GM23338 (cell line): ENCODE measurements around the gene EML3. TPM values are rescaled to one million over a fixed set of nuclear protein-coding genes. Genes with fewer than 3 reads are reported as not detected.
A peak's percentile ranks its signal among the peaks of the same experiment; 100 is the strongest.

ENCODE experiments used
- ATAC-seq: fragments of 200-7000 bp; cut with Tn5 transposase; 3 replicates; pipeline ENCODE4 v1.9.1; 2020
- DNase-seq: peaks from one replicate; pipeline ENCODE4 v3.0.0-alpha.2; 2015; ENCODE audit warnings: low spot score
- H2AFZ ChIP-seq: fragments of 200-600 bp; sonication (generic); 2 replicates; pipeline ENCODE4 v1.8.0; 2016; ENCODE audit warnings: antibody characterized with exemption, mild to moderate bottlenecking, moderate library complexity
- H3F3A ChIP-seq: fragments of 200-600 bp; sonication (generic); replicated peaks from 2 replicates; pipeline ENCODE4 v1.8.0; 2017; ENCODE audit warnings: antibody characterized with exemption, mixed run types, low read depth
- H3K27ac ChIP-seq: fragments of 200-600 bp; sonication (generic); 2 replicates; pipeline ENCODE4 v1.6.1; 2016; ENCODE audit warnings: low read depth
- H3K27me3 ChIP-seq: fragments of 200-600 bp; sonication (generic); 2 replicates; pipeline ENCODE4 v1.8.0; 2016; ENCODE audit warnings: mild to moderate bottlenecking, mixed run types, moderate library complexity; ENCODE audit not compliant: insufficient read depth
- H3K36me3 ChIP-seq: fragments of 200-600 bp; sonication (generic); 2 replicates; pipeline ENCODE4 v1.8.0; 2016; ENCODE audit warnings: mild to moderate bottlenecking; ENCODE audit not compliant: insufficient read depth
- H3K4me1 ChIP-seq: fragments of 200-600 bp; sonication (generic); 2 replicates; pipeline ENCODE4 v1.8.0; 2016; ENCODE audit warnings: mild to moderate bottlenecking, moderate library complexity; ENCODE audit not compliant: insufficient read depth
- H3K4me2 ChIP-seq: fragments of 200-600 bp; sonication (generic); 2 replicates; pipeline ENCODE4 v1.7.1; 2017; ENCODE audit warnings: mixed run types
- H3K4me3 ChIP-seq: fragments of 200-600 bp; sonication (generic); 2 replicates; pipeline ENCODE4 v1.6.1; 2016; ENCODE audit warnings: mixed run types
- H3K79me2 ChIP-seq: fragments of 200-600 bp; sonication (generic); replicated peaks from 2 replicates; pipeline ENCODE4 v1.8.0; 2017; ENCODE audit warnings: mild to moderate bottlenecking; ENCODE audit not compliant: insufficient read depth
- H3K9me2 ChIP-seq: fragments of 200-600 bp; sonication (generic); 2 replicates; pipeline ENCODE4 v1.8.0; 2017; ENCODE audit not compliant: insufficient read depth
- H4K20me1 ChIP-seq: fragments of 200-600 bp; sonication (generic); replicated peaks from 2 replicates; pipeline ENCODE4 v1.8.0; 2017; ENCODE audit warnings: mild to moderate bottlenecking; ENCODE audit not compliant: insufficient read depth
- H3K27ac Mint-ChIP-seq: 2 replicates; pipeline ENCODE4 v1.8.0; 2020; ENCODE audit warnings: inconsistent platforms, mild to moderate bottlenecking, moderate library complexity, mixed read lengths
- H3K27me3 Mint-ChIP-seq: 3 replicates; pipeline ENCODE4 v1.8.0; 2022; ENCODE audit warnings: low read depth, mild to moderate bottlenecking, moderate library complexity, mixed read lengths, inconsistent platforms; ENCODE audit not compliant: insufficient read depth, poor library complexity
- H3K36me3 Mint-ChIP-seq: 3 replicates; pipeline ENCODE4 v1.8.0; 2021; ENCODE audit warnings: low read depth, mild to moderate bottlenecking, inconsistent platforms, moderate library complexity, mixed read lengths
- H3K4me1 Mint-ChIP-seq: 3 replicates; pipeline ENCODE4 v1.8.0; 2020; ENCODE audit warnings: mild to moderate bottlenecking, inconsistent platforms, mixed read lengths
- H3K4me3 Mint-ChIP-seq: 3 replicates; pipeline ENCODE4 v1.8.0; 2021; ENCODE audit warnings: moderate library complexity, mild to moderate bottlenecking, inconsistent platforms, mixed read lengths
- H3K9me3 Mint-ChIP-seq: 3 replicates; pipeline ENCODE4 v1.8.0; 2020; ENCODE audit warnings: moderate library complexity, mild to moderate bottlenecking, inconsistent platforms, mixed read lengths
- CREB1 ChIP-seq: fragments of 250-450 bp; sonication (Bioruptor Pico); IDR thresholded peaks from 2 replicates; pipeline ENCODE4 v1.5.0; 2020; ENCODE audit warnings: low read depth, mild to moderate bottlenecking, moderate library complexity
- ETS1 ChIP-seq: IDR thresholded peaks from 2 replicates; pipeline ENCODE4 v1.6.1; 2016; ENCODE audit warnings: antibody characterized with exemption
- EZH2 ChIP-seq: fragments of 200-600 bp; sonication (generic); IDR thresholded peaks from one replicate; pipeline ENCODE4 v1.8.0; 2017; ENCODE audit warnings: antibody characterized with exemption, mild to moderate bottlenecking, low read depth; ENCODE audit not compliant: unreplicated experiment
- EZH2phosphoT487 ChIP-seq: fragments of 200-600 bp; sonication (generic); IDR thresholded peaks from one replicate; pipeline ENCODE4 v1.8.1; 2018; ENCODE audit warnings: antibody characterized with exemption; ENCODE audit not compliant: unreplicated experiment
- JUNB ChIP-seq: IDR thresholded peaks from one replicate; pipeline ENCODE4 v1.6.1; 2016; ENCODE audit warnings: antibody characterized with exemption; ENCODE audit not compliant: unreplicated experiment
- NANOG ChIP-seq: IDR thresholded peaks from 2 replicates; pipeline ENCODE4 v1.6.1; 2016; ENCODE audit warnings: antibody characterized with exemption, borderline replicate concordance
- POLR2AphosphoS5 ChIP-seq: IDR thresholded peaks from 2 replicates; pipeline ENCODE4 v1.6.1; 2016; ENCODE audit warnings: antibody characterized with exemption, low read depth
- STAT1 ChIP-seq: IDR thresholded peaks from one replicate; pipeline ENCODE4 v1.6.1; 2016; ENCODE audit warnings: antibody characterized with exemption; ENCODE audit not compliant: unreplicated experiment
- ZNF114 ChIP-seq: fragments of 250-450 bp; sonication (Bioruptor Pico); IDR thresholded peaks from 2 replicates; pipeline ENCODE4 v1.5.0; 2020; ENCODE audit warnings: mild to moderate bottlenecking, moderate library complexity
- ZNF331 ChIP-seq: fragments of 250-450 bp; sonication (Bioruptor Pico); IDR thresholded peaks from 2 replicates; pipeline ENCODE4 v1.5.0; 2020; ENCODE audit warnings: low read depth, mild to moderate bottlenecking, moderate library complexity
- polyA plus RNA-seq: library from polyadenylated mRNA; unstranded; fragments of >200 nt; fragmentation: Nextera tagmentation; extraction: Ambion mirVana; gene quantifications from 2 replicates; pipeline ENCODE4 v1.2.1, GENCODE V29; 2016
- total RNA-seq: library from RNA; depleted of rRNA; stranded (reverse); fragments of >200 nt; shearing (Covaris generic); gene quantifications from 2 replicates; pipeline ENCODE4 v1.2.3, GENCODE V29; 2014
- TF ChIP-seq, protein P1 (sequence below): fragments of 250-450 bp; sonication (Bioruptor Pico); IDR thresholded peaks from 2 replicates; pipeline ENCODE4 v1.5.0; 2020; ENCODE audit warnings: mild to moderate bottlenecking, moderate library complexity
- TF ChIP-seq, protein P2 (sequence below), 2 experiments: fragments of 200-600 bp in 1 of 2; sonication (generic) in 1 of 2; conservative IDR thresholded peaks; 2 replicates each; pipeline versions ENCODE4 v1.5.1 to v1.6.1; 2016 to 2017; ENCODE audit warnings: antibody characterized with exemption in 2 of 2, low read depth in 2 of 2, mild to moderate bottlenecking in 2 of 2, moderate library complexity in 1 of 2
- TF ChIP-seq, protein P3 (sequence below): IDR thresholded peaks from one replicate; pipeline ENCODE4 v1.6.1; 2018; ENCODE audit warnings: antibody characterized with exemption; ENCODE audit not compliant: unreplicated experiment

Gene EML3
- total and polyA plus RNA-seq, 2 experiments from 2014 or later: 15.4 to 17.1 TPM

DNA sequence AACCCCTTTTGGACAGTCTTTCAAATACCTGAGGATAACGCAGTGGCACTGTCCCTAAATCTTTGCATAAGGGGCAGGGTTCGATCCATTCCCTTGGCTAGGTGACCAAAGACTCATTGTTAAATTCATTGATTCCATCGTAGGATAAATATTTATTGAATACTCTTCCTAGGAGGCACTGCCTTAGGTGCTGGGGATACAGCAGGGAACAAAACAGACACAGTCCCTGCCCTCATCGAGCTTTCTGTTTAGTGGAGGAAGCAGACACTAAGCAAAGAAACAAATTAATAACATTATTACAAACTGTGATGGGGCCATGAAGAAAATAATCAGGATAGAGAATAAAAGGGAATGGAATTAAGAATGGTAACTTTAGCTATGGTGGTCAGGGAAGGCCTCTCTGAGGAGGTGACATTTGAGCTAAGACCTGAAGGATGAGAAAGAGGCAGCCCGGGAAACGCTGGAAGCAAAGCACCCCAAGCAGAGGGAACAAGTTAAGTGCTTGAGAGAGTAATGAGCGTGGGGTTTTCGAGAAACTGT, 8.5 kb upstream of the EML3 start:
- ATAC-seq (no peak), DNase-seq (no peak)
- Mint-ChIP-seq H3K4me1 (peaks cover 16% of the 10 kb centered on the region), H3K36me3 (peaks cover 26% of the 10 kb centered on the region), H3K4me3 (peak overlapping the region; percentile 94), H3K9me3 (no peaks in the 10 kb centered on the region), H3K27ac (peak overlapping the region; percentile 88), H3K27me3 (peaks cover 9% of the 10 kb centered on the region)
- Histone ChIP-seq H3K79me2 (peaks cover 8% of the 10 kb centered on the region; the same call in 1 of the 2 replicates), H3K4me1 (peaks cover 12% of the 10 kb centered on the region), H3K27ac (peak overlapping the region; percentile 80), H3K36me3 (peaks cover 12% of the 10 kb centered on the region), H3K27me3 (no peaks in the 10 kb centered on the region), H2AFZ (peak overlapping the region; percentile 38), H3K4me2 (peak overlapping the region; percentile 90), H4K20me1 (no peaks in the 10 kb centered on the region), H3K9me2 (no peaks in the 10 kb centered on the region), H3K4me3 (peak overlapping the region; percentile 87), H3F3A (peaks cover 35% of the 10 kb centered on the region)
- TF ChIP-seq JUNB (no peak), EZH2 (no peak), STAT1 (no peak), ZNF114 (CRISPR knock-in tag) (no peak), EZH2phosphoT487 (no peak), POLR2AphosphoS5 (no peak), CREB1 (CRISPR knock-in tag) (no peak), NANOG (no peak), ZNF331 (CRISPR knock-in tag) (no peak), ETS1 (no peak)
- TF ChIP-seq, protein P1, sequence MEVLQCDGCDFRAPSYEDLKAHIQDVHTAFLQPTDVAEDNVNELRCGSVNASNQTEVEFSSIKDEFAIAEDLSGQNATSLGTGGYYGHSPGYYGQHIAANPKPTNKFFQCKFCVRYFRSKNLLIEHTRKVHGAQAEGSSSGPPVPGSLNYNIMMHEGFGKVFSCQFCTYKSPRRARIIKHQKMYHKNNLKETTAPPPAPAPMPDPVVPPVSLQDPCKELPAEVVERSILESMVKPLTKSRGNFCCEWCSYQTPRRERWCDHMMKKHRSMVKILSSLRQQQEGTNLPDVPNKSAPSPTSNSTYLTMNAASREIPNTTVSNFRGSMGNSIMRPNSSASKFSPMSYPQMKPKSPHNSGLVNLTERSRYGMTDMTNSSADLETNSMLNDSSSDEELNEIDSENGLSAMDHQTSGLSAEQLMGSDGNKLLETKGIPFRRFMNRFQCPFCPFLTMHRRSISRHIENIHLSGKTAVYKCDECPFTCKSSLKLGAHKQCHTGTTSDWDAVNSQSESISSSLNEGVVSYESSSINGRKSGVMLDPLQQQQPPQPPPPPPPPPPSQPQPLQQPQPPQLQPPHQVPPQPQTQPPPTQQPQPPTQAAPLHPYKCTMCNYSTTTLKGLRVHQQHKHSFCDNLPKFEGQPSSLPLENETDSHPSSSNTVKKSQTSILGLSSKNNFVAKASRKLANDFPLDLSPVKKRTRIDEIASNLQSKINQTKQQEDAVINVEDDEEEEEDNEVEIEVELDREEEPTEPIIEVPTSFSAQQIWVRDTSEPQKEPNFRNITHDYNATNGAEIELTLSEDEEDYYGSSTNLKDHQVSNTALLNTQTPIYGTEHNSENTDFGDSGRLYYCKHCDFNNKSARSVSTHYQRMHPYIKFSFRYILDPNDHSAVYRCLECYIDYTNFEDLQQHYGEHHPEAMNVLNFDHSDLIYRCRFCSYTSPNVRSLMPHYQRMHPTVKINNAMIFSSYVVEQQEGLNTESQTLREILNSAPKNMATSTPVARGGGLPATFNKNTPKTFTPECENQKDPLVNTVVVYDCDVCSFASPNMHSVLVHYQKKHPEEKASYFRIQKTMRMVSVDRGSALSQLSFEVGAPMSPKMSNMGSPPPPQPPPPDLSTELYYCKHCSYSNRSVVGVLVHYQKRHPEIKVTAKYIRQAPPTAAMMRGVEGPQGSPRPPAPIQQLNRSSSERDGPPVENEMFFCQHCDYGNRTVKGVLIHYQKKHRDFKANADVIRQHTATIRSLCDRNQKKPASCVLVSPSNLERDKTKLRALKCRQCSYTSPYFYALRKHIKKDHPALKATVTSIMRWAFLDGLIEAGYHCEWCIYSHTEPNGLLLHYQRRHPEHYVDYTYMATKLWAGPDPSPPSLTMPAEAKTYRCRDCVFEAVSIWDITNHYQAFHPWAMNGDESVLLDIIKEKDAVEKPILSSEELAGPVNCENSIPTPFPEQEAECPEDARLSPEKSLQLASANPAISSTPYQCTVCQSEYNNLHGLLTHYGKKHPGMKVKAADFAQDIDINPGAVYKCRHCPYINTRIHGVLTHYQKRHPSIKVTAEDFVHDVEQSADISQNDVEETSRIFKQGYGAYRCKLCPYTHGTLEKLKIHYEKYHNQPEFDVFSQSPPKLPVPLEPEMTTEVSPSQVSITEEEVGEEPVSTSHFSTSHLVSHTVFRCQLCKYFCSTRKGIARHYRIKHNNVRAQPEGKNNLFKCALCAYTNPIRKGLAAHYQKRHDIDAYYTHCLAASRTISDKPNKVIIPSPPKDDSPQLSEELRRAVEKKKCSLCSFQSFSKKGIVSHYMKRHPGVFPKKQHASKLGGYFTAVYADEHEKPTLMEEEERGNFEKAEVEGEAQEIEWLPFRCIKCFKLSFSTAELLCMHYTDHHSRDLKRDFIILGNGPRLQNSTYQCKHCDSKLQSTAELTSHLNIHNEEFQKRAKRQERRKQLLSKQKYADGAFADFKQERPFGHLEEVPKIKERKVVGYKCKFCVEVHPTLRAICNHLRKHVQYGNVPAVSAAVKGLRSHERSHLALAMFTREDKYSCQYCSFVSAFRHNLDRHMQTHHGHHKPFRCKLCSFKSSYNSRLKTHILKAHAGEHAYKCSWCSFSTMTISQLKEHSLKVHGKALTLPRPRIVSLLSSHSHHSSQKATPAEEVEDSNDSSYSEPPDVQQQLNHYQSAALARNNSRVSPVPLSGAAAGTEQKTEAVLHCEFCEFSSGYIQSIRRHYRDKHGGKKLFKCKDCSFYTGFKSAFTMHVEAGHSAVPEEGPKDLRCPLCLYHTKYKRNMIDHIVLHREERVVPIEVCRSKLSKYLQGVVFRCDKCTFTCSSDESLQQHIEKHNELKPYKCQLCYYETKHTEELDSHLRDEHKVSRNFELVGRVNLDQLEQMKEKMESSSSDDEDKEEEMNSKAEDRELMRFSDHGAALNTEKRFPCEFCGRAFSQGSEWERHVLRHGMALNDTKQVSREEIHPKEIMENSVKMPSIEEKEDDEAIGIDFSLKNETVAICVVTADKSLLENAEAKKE (CRISPR knock-in tag): no peak
- TF ChIP-seq, protein P2, sequence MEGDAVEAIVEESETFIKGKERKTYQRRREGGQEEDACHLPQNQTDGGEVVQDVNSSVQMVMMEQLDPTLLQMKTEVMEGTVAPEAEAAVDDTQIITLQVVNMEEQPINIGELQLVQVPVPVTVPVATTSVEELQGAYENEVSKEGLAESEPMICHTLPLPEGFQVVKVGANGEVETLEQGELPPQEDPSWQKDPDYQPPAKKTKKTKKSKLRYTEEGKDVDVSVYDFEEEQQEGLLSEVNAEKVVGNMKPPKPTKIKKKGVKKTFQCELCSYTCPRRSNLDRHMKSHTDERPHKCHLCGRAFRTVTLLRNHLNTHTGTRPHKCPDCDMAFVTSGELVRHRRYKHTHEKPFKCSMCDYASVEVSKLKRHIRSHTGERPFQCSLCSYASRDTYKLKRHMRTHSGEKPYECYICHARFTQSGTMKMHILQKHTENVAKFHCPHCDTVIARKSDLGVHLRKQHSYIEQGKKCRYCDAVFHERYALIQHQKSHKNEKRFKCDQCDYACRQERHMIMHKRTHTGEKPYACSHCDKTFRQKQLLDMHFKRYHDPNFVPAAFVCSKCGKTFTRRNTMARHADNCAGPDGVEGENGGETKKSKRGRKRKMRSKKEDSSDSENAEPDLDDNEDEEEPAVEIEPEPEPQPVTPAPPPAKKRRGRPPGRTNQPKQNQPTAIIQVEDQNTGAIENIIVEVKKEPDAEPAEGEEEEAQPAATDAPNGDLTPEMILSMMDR (conservative IDR thresholded peaks at IDR 0.05; ENCODE audit: low read depth in 2 of 2): no peak
- TF ChIP-seq, protein P3, sequence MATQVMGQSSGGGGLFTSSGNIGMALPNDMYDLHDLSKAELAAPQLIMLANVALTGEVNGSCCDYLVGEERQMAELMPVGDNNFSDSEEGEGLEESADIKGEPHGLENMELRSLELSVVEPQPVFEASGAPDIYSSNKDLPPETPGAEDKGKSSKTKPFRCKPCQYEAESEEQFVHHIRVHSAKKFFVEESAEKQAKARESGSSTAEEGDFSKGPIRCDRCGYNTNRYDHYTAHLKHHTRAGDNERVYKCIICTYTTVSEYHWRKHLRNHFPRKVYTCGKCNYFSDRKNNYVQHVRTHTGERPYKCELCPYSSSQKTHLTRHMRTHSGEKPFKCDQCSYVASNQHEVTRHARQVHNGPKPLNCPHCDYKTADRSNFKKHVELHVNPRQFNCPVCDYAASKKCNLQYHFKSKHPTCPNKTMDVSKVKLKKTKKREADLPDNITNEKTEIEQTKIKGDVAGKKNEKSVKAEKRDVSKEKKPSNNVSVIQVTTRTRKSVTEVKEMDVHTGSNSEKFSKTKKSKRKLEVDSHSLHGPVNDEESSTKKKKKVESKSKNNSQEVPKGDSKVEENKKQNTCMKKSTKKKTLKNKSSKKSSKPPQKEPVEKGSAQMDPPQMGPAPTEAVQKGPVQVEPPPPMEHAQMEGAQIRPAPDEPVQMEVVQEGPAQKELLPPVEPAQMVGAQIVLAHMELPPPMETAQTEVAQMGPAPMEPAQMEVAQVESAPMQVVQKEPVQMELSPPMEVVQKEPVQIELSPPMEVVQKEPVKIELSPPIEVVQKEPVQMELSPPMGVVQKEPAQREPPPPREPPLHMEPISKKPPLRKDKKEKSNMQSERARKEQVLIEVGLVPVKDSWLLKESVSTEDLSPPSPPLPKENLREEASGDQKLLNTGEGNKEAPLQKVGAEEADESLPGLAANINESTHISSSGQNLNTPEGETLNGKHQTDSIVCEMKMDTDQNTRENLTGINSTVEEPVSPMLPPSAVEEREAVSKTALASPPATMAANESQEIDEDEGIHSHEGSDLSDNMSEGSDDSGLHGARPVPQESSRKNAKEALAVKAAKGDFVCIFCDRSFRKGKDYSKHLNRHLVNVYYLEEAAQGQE: no peak
